Activated CD8-positive, alpha-beta memory T cell treated with anti-CD3 and anti-CD28 coated beads for 1 hour (primary cell): Measurements from ENCODE around the gene THRAP3.
A peak's percentile ranks its signal among the peaks of the same experiment; 100 is the strongest.
"Not testable (repeated sequence)": the region's sequence is repeated elsewhere in the genome, so short reads cannot be mapped to it uniquely, and the experiment has no call there.

Experiments used
- DNase-seq, 2 donors: peaks; one replicate each; pipeline ENCODE4 v3.0.0-alpha.2; 2020; ENCODE audit warnings: low read depth in 1 of 2; ENCODE audit errors: extremely low read depth in 1 of 2

The THRAP3 gene

DNA sequence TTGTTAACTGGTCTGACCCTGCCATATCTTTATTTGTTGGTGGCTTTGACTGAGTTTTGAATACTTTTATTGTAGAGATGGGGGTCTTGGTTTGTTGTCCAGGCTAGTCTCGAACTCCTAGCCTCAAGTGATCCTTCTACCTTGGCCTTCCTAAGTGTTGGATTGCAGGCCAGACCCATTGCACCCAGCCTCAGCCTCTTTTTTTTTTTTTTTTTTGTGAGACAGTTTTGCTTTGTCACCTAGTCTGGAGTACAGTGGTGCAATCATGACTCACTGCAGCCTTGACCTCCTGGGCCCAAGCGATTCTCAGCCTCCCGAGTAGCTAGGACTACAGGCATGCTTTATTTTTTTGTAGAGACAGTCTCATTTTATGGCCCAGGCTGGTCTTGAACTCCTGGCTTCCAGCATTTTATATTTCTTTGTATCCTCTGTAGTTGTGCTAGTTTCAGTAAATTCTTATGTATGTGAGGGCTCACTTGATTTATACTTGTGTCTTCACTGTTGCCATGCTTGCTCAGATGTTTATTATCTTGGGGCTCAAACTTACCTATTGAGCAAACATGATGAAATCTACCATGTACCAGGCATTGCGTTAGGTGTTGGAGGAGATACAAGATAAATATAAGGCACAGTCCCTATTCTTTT, 24.1 kb downstream of the THRAP3 start:
- DNase-seq: no peak

DNA sequence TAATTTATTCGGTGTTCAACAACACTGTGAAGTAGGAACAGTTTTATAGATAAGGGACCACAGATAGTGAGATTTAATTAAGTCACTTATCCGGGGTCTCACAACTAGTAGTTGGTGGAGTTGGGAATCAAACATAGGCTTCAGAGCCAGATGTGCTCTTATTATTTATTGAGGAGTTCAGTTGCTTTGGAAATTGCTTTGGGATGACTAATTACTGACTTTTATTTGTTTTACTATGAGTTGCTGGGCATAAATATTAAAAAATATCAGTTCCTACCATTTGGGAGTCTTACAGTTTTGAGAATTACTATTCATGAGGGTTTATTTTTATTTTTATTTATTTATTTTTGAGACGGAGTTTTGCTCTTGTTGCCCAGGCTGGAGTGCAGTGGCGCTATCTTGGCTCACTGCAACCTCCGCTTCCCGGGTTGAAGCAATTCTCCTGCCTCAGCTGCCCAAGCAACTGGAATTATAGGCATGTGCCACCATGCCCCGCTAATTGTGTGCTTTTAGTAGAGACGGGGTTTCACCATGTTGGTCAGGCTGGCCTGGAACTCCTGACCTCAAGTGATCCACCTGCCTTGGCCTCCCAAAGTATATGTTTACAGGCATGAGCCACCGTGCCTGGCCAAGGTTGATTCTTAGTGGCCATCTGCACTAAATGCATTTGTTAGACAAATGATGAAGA, 27.7 kb downstream of the THRAP3 start:
- no peak for DNase-seq

DNA sequence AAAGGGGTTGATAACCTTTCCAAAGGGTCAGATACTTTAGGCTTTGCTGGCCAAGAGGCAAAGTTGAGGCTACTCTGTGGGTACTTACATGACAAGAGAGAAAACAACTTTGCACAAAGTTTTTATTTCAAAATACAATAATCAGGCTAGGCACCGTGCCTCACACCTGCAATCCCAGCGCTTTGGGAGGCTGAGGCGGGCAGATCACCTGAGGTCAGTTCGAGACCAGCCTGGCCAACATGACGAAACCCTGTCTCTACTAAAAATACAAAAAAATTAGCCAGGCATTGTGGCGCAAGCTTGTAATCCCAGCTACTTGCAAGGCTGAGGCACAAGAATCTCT, 28.2 kb downstream of the THRAP3 start:
- not testable (repeated sequence) for DNase-seq

DNA sequence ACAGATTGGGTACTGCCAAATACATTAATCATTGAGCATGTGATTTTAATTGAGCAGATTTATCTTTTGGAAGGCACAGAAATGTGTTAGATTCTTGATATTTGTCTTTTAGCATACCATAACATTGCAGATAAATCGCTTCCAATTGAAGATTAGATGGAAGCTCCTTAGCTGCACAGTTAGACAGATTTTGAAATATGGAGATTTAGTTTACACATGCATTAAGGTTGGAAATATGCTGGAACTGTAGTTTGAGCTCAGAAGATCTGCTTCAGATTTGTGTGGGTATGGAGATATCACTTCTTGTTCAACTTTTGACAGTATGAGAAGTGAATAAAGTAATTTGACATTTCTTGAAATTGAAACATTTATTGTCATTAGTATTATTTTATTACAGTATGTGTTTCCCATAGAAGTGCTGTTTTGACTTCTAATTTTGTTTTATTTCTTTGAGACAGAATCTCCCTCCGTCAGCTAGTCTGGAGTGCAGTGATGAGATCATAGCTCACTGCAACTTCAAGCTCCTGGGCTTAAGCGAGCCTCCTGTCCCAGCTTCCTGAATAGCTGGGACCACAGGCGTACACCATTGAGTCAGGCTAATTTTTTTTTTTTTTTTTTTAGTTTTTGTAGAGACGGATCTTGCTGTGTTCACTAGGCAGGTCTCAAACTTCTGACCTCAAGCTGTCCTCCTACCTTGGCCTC, 29.1 kb downstream of the THRAP3 start:
- no peak for DNase-seq

DNA sequence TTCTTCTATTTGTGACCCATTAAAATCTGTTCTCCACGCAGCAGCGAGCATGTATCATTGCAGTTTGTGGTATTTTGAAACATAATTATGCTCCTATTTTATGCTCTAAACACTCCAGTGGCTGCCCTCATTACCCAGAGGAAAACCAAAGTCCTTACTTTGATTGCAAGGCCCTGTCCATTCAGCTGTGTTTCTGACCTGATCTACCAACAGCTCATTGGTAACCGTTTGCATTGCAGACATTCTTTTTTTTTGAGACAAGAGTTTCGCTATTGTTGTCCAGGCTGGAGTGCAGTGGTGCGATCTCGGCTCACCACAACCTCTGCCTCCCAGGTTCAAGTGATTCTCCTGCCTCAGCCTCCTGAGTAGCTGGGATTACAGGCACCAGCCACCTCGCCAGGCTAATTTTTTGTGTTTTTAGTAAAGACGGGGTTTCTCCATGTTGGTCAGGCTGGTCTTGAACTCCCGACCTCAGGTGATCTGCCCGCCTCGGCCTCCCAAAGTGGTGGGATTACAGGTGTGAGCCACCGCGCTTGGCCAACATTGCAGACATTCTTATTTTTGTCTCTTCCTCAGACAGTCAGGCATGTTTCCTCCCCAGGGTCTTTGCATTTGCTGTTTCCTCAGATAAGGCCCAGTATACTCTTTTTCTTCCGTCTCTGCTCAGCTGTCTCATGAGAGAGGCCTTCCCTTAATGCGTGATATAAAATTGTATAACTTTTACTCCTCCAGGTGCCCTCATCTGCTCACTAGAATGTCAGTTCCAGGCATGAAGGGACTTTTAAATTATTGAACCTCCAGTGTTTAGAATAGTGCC, 32.5 kb downstream of the THRAP3 start:
- DNase-seq: no peak

DNA sequence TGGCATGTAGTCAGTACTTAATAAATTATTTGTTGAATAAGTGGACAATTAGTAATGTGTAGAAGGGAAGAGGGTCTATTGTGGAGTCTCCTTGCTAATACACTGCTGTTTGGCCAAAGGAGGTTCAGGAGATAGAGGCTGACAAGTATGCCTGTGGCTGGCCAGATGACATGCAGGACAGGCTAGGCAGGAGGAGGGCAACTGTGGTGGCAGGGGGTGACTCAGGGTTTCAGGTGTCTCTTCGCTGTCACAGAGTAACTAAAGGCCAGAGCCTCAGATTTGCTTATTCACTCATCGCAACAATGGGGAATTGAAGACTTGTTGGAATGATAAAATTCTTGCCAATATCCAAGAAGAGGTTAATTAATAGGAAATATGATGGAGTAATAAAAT, 33.1 kb downstream of the THRAP3 start:
- DNase-seq: no peak

DNA sequence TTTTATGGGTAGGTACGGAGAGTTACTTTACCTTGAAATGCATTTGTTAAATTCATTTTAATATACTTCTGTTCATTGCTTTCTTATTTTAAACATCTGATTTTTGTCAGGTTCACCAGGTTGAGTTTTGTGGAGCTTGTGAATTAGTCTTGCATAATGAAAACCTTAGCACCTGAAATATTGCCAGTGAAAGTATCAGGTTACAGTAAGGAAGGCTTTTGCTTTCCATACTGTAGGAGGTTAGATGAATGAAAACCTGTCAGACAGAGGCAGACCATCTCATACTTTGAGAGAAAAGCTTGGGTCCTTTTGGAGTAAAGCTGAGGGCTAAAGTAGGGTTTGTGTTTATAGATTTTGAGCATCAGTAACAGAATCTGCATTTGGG, 34.7 kb downstream of the THRAP3 start:
- DNase-seq: no peak

DNA sequence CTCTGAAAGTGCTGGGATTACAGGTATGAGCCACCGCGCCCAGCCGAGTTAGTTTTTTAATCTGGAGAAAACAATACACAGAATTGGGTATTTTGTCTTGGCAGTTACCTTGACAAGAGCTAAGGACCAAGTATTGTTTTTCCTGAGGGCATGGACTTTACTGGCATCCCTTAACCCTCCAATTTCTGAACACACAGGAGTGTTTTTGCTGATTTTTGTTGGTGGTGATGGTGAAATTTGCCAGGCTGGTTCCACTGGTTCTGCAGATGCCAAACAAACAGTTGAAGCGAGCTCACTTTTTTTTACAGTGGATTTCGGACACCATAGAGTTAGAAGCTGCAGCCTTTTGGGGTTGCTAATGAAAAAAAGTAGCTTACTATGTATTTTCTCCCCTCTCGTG, 44.7 kb downstream of the THRAP3 start:
- DNase-seq: no peak

DNA sequence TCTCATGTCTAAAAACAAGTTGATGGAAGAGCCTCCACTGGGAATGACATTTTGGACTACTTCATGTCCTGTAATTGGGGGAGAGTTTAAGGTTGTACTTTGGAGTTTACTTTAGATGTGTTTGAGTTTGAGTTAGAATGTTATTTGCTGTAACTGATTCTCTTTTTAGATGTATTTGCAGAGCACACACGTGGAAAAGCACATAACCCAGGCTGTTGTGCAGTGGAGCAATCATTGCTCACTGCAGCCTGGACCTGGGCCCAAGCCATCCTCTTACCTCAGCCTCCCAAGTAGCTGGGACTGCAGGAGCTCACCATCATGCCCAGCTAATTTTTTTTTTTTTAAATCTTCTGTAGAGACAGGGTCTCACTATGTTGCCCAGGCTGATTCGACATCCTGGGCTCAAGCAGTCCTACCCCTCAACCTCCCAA, 45.2 kb downstream of the THRAP3 start:
- no peak for DNase-seq

DNA sequence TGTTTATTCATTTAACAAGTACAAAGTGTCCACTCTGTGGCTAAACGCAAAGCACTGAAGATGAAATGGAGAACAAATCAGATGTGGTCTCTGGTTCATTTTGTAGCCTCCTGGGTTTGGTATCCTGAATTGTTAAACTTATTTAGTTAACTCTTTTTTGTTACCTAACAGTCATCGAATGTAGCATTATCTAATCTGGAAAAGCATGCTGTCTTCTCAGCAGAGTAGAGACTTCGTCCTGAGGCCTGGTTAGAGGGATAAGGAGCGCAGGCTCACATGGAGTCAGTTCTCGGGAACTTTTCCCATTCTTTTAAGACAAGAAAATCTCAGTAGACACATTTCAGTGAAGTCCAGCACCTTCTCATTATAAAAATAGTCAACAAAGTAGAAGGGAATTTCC, 48.8 kb downstream of the THRAP3 start:
- no peak for DNase-seq

DNA sequence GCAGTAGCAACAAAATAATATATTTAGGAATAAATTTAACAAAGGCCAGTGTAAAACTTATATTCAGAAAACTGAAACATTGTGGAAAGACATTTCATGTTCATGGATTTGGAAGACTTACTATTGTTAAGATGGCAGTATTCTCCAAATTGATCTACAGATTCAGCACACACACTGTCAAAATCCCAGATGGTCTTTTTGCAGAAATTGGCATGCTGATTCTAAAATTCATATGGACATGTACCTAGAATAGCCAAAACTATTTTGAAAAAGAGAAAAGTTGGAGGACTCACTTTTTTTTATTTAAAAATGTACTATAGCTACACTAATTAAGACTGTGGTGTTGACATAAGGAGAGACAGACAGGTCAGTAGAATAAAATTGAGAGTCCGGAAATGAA, 50.0 kb downstream of the THRAP3 start:
- DNase-seq: no peak

DNA sequence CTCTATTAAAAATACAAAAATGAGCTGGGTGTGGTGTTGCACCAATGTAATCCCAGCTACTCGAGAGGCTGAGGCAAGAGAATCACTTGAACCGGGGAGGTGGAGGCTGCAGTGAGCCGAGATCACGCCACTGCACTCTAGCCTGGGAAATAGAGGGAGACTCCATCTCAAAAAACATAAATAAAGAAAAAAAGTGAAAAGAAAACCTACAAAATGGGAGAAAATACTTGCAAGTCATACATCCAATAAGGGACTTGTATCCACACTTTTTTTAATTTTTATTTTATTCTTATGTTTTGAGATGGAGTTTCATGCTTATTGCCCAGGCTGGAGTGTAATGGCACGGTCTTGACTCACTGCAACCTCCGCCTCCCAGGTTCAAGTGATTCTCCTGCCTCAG, 52.4 kb downstream of the THRAP3 start:
- DNase-seq: no peak

DNA sequence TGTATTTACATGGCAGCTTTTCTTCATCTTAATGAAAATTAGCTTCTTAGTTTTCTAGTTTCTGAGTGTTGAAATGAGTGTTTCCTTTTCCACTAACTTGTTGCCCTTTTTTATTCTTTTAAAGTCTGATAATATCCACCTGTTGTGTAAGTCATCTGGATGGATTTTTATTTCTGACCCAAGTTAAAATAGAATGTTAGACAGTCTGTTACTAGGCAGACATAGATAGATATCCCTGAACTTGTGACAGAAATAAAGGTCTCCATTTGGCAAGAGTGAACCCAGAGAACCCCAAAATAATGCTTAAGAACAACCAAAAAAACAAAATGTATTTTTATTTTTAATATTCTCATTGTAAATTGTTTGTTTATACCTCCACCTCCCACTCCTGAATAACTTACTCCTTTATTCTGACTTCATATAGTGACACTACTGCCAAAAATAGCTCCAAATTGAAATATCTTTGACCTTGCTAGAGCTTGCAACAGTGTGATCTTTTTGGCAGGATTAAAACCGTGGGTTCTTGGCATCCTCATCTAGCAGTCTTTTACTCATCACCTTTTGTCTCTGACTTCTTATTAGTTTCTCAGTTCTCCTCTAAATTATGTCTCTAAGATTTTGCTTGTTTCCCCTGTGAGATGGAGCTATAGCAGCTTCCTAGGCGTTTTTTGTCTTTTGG, 55.0 kb downstream of the THRAP3 start:
- no peak for DNase-seq

DNA sequence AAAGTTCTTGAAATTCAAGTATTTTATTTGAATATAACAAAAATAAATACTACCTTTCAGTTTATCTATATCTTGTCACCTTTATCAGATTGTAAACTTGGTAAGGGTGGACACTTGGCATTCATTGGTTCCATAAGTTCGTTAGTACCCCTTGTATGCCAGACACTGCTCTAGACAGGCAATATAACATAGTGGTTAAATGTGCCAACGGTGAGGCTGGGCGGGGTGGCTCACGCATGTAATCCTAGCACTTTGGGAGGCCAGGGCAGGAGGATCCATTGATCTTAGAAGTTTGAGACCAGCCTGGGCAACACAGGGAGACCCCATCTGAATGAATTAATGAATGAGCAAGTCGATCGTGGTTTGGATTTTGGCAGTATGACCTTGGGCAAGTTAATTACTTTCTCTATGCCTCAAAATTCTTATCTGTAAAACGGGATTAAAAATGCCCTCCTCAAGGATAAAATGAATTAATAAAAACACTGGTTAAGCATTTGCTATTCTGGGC, 55.6 kb downstream of the THRAP3 start:
- no peak for DNase-seq

DNA sequence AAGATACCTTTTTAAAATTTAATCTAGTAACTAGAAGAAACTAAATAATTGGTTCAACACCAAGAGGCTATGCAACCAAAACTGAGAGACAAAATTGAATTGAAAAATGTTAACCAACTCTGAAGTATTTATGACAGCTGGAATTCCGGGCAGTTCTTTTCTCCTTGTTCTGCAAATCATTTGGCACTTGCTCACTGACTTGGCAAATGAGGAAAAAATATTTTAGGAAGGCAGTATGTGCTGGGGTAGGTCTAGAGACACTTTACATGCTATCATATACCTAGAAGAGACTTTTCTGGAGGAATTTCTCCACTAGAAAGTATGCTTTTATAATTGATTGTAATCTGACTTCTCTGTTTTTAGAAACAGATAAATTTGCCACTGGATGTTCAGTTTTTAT, 59.8 kb downstream of the THRAP3 start:
- no peak for DNase-seq

DNA sequence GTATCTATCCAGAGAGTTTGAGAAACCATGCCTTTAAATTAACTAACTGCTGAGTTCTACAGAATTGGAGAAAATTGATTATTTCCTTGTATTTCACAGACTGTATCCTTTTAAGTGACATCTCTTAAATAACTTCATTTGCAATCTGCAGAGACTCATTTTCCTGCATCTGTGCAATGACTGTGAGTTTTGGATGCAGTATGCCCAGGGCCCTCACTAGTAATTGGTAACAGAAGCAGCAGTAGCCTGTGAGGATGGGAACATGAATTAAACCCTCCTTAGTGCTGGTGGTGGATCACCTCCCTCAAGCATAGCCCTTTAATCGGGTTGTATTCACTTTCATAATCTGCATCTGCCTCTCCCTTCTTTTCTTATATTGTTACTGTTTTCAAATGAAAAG, 60.3 kb downstream of the THRAP3 start:
- no peak for DNase-seq

DNA sequence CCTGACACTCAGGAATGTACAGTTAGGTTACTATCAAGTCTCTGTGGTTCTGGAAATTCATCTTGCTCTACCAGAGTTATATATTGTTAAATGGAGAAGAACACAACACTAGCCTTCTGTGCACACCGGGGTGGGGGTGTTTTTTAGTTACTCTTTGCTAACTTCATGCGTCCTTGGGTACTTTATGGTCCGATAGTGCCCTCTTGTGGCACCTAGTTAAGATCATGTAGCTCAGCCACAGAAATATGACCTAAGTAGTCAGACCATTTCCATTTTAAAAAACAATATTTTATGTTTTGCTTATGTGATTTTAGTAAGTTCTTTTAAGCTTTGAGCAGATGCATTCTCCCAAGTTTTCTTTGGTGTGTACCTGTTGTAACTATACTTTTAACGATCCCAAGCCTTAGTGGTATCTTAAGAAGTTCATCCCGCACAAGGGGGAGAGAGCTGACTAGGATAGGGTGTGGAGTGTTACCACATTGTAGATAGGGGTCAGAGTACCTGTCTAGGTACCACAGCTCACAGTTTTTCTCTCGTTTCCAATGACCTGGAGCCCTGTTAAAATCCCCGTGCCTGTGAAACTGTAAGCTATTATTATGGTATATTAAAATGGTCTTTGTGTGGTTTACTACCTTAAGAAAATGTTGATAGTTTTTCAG, 61.3 kb downstream of the THRAP3 start:
- DNase-seq: peak; percentile 26 to 44

DNA sequence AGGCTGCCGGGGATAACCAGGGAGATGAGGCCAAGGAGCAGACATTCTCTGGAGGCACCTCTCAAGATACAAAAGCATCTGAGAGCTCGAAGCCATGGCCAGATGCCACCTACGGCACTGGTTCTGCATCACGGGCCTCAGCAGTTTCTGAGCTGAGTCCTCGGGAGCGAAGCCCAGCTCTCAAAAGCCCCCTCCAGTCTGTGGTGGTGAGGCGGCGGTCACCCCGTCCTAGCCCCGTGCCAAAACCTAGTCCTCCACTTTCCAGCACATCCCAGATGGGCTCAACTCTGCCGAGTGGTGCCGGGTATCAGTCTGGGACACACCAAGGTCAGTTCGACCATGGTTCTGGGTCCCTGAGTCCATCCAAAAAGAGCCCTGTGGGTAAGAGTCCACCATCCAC, 62.6 kb downstream of the THRAP3 start:
- DNase-seq: no peak

DNA sequence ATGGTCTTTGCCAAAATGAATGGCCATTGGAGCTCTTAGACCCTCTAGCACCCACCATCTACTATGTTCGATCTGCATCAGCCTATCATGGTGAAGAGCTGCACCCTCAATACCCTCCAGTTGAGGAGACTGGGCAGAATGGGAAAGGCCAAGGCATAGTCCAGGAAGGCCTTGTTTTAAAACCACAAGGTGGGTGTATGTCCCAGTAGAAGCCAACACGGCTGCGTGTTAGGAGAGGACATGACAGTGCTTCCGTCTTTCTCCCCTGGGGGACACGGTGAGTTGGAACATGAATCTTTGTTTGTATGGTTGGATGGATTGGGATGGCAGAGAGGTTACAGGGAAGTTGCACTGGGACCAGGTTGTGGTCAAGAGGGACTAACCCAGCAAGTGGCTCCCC, 63.4 kb downstream of the THRAP3 start:
- no peak for DNase-seq

DNA sequence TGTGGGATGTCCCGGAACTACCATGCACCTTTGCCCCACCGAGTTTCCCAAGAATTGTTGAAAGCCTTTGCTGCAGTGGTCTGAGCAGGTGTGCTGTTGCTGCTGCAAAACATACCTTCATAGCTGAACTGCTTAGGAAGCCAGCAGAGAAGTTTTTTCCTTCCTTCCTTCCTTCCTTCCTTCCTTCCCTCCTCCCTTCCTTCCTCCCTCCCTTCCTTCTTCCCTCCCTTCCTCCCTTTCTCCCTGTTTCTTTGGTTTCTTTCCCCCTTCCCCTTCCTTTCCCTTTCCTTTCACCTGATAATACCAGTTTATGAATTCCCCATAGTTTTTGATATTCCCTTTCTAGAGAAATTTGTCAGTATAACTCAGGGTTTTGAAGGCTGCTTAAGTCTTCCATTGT, 71.1 kb downstream of the THRAP3 start:
- no peak for DNase-seq
